Vagina (tissue), 2 donors: ENCODE data around the gene RAPH1.

Experiments used
- CTCF ChIP-seq, 3 experiments: fragments of 450-650 bp in 2 of 3; fragments of 200-600 bp in 1 of 3; sonication (generic) in 1 of 3; IDR thresholded peaks; one replicate each; pipeline ENCODE4 v1.5.1; 2017 to 2019; ENCODE audit warnings: antibody characterized with exemption in 3 of 3, mild to moderate bottlenecking in 2 of 3, moderate library complexity in 2 of 3
- POLR2AphosphoS5 ChIP-seq, 2 donors: sonication (generic); formaldehyde crosslinking; IDR thresholded peaks; one replicate each; pipeline ENCODE4 v1.9.0; 2017; ENCODE audit warnings: antibody characterized with exemption in 2 of 2, mild to moderate bottlenecking in 2 of 2, low read depth in 1 of 2; ENCODE audit not compliant: insufficient read depth in 1 of 2

- TF ChIP-seq POLR2AphosphoS5 (IDR thresholded peaks at IDR 0.05; ENCODE audit: insufficient read depth in 1 of 2, low read depth in 1 of 2) (no peak), CTCF (IDR thresholded peaks at IDR 0.05) (no peak)
Observed at GRCh38 chr2:203360833-203361430, 174.2 kb downstream of the RAPH1 start.
